ENCODE measurements around the gene PRKD1.
"Not testable (repeated sequence)": the region's sequence is repeated elsewhere in the genome, so short reads cannot be mapped to it uniquely, and the experiment has no call there.

The PRKD1 gene

GRCh38 chr14:29734732-29735131 is 192.9 kb downstream of the PRKD1 start:
- DNase-seq: no peak

- DNase-seq: not testable (repeated sequence)
Observed at GRCh38 chr14:29726560-29727331, 200.9 kb downstream of the PRKD1 start.

- DNase-seq: no peak
Observed at GRCh38 chr14:29724991-29725390, 202.7 kb downstream of the PRKD1 start.

DNA sequence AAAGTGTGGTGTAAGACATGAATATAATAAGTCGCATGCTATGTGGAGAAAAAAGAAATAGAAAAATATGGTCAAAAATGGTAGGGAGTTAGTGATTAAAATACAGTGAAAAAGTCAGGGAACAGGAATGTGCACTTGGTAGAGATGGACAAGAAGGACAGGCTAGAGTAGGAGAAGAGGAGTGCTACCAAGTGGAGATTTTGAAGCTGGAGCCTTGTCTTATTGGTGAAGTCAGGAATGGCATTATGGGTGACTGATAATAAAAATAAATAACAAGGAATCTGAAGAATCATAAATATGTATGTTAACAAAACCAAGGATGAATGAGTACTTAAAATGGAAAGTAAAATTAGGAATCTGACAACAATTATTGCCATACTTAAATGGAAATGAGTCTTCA is 204.8 kb downstream of the PRKD1 start:
- DNase-seq: no peak

- DNase-seq: no peak
Observed at GRCh38 chr14:29721586-29721985, 206.1 kb downstream of the PRKD1 start.

GRCh38 chr14:29717901-29718300 is 209.7 kb downstream of the PRKD1 start:
- DNase-seq: no peak

DNA sequence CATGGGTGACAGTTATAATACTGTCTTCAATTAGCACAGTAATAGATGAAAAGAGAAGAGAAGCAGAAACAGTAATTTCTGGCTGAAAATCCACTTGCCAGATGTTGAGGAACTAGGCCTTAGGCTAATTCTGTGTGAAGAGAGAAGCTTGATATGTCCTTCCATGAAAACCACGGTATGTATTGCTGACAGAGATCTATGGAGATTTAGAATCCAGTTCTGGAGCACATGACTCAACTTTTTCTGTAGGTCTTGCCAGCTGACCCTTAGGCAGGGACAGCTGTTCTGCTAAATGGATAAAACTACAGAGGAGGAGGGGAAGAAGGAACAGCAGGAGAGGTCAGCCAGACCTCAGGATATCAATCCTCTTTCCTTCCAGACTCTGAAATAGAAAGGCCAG is 211.5 kb downstream of the PRKD1 start:
- no peak for DNase-seq

DNA sequence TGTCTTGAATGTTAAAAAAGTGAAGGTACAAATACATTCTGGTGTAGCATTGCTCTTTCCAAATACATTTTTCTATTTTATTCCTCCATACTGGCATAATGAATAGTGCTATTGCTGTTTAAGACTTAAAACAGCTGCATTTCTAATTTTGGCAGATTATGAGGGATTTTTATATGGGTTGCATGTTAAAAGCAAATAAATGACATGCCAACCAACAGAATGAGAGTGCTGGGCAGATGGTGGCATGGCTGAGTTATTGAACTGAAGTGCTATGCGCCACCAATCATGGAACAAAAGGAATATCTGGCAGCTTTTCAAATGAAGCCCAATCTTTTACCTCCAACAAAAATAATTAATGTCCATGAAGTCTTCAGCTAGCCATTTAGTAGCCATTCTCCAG is 215.0 kb downstream of the PRKD1 start:
- no peak for DNase-seq

- no peak for DNase-seq
Observed at GRCh38 chr14:29710015-29710414, 217.6 kb downstream of the PRKD1 start.

DNA sequence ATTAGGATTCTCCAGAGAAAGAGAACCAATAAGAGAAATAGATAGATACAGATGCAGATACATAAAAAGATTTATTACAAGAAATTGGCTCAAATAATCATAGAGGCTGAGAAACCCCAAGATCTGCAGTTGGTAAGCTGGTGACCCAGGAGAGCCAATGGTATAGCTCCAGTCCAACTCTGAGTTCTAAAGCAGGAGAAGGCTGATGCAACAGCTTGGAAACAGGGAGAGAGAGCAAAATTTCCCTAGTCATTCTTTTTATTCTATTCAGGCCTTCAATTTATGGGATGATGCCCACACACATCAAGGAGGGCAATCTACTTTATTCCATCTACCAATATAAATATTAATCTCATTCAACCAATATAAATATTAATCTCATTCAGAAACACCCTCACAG is 218.2 kb downstream of the PRKD1 start:
- no peak for DNase-seq

DNA sequence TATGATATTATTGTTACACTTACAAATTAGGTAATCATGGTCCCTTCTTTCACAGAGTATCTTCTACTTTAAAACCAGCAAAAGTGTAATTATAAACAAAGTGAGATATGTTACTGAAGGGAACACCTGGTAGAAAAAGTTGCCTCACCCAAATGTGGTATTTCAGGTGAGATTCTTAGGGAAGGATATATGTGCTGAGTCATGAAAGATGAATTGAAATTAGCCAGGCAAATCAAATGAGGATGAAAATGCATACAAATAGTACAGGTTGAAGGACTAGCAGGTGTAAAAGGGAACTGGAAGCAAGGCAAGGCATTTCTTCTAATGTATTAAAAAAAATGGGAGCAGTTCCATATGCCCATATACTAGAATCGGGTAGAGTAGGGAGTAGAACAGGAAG is 220.9 kb downstream of the PRKD1 start:
- no peak for DNase-seq

DNA sequence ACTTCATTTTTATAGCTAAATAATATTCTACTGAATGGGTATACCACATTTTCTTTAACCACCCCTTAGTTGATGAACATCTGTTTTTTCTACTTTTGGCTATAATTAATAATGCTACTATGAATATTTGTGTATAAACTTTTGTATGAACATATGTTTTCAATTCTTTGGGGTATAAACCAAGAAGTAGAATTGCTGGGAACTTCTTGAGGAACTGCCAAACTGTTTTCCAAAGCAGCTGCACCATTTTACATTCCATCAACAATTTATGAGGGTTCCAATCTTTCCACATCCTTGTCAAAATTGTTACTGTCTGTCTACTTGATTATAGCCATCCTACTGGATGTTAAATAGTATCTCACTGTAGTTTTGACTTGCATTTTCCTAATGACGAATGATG is 221.8 kb downstream of the PRKD1 start:
- DNase-seq: no peak

GRCh38 chr14:29689597-29689996 is 238.1 kb downstream of the PRKD1 start:
- DNase-seq: not testable (repeated sequence)

DNA sequence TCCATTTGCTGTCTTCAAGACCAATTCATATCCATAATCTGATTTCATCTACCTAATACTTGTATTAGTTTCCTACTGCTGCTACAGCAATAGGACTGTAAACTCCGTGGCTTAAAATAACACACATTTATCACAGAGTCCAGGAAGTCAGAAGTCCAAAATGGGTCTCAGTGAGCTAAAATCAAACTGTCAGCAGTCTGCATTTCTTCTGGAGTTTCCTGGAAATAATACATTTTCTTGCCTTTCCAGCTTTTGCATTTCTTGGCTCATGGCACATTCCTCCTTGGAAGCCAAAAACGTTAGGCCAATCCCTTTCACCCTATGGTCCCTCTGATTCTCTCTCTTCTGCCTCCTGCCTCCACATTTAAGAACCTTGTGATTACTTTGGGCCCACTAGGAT is 239.8 kb downstream of the PRKD1 start:
- DNase-seq: no peak

GRCh38 chr14:29687071-29687765 is 240.4 kb downstream of the PRKD1 start:
- DNase-seq: no peak

- DNase-seq: no peak
Observed at GRCh38 chr14:29684926-29685325, 242.7 kb downstream of the PRKD1 start.

DNA sequence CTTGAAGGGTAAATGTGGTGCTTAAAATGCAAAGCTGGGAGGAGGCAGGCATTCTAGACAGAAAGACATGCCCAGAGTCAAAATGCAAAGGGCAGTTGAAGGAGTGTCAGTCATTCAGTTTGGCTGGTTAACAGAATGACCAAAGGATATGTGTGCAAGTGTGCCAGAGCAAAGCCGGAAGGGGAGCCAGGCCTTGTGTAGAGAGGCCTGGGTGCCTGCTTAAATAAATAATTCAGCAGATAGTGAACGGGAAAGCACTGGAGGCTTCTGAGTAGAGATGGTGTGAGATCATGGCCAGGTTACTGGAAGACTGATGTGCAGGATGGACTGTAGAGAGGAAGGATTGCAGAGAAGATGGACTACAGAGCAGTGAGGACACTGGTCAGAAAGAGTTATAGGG is 244.9 kb downstream of the PRKD1 start:
- no peak for DNase-seq

GRCh38 chr14:29681316-29681715 is 246.3 kb downstream of the PRKD1 start:
- DNase-seq: no peak

- no peak for DNase-seq
Observed at GRCh38 chr14:29674566-29675285, 252.9 kb downstream of the PRKD1 start.

GRCh38 chr14:29672831-29673230 is 254.8 kb downstream of the PRKD1 start:
- no peak for DNase-seq

DNA sequence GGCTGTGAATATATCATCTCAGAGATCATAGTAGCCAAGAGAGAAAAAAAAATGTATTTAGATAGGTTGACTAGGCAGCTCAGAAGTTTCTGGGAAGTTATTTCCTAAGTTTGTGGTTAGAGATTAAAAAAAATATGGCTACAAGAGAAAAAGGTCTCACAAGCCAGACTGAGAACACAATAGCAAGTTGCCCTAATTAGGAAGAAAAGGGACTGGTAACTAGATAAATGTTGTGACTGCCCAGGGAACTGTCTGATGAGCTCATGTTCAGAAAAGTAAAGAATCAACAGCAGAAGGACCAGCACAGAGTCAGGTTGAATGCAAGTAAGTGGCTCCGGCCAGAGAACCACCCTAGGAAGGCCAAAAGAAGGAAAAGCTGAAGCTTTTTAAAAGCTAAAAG is 256.6 kb downstream of the PRKD1 start:
- no peak for DNase-seq

DNA sequence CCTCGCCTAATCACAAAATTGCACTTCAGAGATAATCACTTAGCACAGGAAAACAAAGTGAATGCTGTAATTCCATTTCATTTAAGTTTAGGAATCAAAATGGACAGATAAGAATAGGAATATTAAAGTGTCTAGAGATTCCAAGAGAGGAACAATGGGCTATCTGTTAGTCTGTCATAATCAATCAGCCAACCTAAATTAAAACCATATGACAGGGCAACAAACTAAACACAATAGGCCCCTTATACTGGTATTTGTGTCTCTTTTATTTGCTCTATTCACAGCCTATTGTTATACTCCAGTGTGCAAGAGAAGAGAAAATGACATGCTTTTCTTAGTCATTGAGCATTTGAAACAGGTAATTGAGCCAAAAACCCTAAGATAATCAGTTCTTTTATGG is 259.4 kb downstream of the PRKD1 start:
- DNase-seq: no peak

DNA sequence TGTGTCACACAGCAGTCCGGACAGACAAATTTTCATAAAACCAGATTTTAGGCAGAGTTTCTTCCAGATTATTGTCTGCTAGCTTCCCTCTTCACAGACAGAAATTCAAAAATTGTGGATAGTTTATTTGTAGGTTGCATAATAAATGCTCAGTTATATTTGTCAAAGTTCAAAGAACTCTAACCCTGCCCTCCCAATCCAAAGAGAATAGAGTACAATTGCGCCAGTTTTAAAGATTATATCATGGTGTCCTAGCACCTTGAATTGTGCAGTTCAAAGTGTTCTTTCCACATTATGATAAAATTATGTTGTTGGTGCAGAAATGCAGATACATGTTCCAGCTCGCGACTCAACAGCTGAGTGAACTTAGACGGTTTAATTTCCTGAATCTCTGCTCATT is 263.1 kb downstream of the PRKD1 start:
- no peak for DNase-seq

DNA sequence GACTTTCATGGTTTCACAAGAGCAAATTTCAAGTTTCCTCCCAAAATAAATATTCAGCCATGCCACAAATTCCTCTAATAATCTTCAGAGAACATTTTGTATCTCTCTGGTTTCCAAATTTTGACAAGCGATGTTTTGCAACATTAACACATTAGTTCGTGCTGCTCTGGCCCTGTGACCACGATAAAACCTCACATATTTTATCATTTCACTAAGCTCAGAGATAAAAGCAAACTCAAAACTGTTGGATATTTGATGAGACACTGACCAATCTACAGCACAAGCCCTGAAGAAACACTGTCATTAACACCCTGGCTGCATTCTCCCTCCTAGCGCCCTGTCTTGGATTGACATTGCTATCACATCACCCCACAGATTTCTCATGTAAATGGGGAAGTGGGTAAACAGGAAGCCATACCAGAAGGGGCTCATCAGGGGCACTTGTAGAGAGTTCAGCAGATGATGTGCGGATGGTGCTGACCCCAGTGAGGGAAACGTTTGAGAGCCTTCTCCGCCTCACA is 264.3 kb downstream of the PRKD1 start:
- no peak for DNase-seq
